ENCODE data around the gene ELOVL6. TPM values are rescaled to one million over a fixed set of nuclear protein-coding genes. Genes with fewer than 3 reads are reported as not detected.

The ELOVL6 gene
- total RNA-seq, 2 donors from 2014 or later, result 1.3 to 1.6 TPM

GRCh38 chr4:110061076-110061475 is 137.3 kb downstream of the ELOVL6 start:
- no peaks in the 10 kb centered on the region for H3K9me3 ChIP-seq
- 78% methylated on average over 2 of the region's 2 CpGs for WGBS
- H3K27ac ChIP-seq, result no peak overlapping the region
- H3K27me3 ChIP-seq (replicated peaks; ENCODE audit: insufficient read depth), result no peaks in the 10 kb centered on the region
- H3K36me3 ChIP-seq, result no peaks in the 10 kb centered on the region
- H3K4me1 ChIP-seq (replicated peaks), result no peaks in the 10 kb centered on the region
- TF ChIP-seq CTCF (IDR thresholded peaks at IDR 0.05), result no peak
- no peak for DNase-seq (ENCODE audit: low spot score)
- H3K4me3 ChIP-seq, result no peak overlapping the region
- intact Hi-C loops (cut with DNase I), result no loop called here

- intact Hi-C loops (cut with DNase I), result no loop called here
- Histone ChIP-seq H3K27ac (no peak overlapping the region), H3K9me3 (no peaks in the 10 kb centered on the region), H3K4me1 (replicated peaks) (no peaks in the 10 kb centered on the region), H3K36me3 (no peaks in the 10 kb centered on the region), H3K4me3 (no peak overlapping the region), H3K27me3 (replicated peaks; ENCODE audit: insufficient read depth) (no peaks in the 10 kb centered on the region)
- 85% methylated on average over 3 of the region's 3 CpGs for WGBS
- TF ChIP-seq CTCF (IDR thresholded peaks at IDR 0.05) (no peak), POLR2A (IDR thresholded peaks at IDR 0.05) (no peak), POLR2AphosphoS5 (IDR thresholded peaks at IDR 0.05) (no peak)
- DNase-seq (ENCODE audit: low spot score), result no peak
Observed at GRCh38 chr4:110059556-110060191, 138.7 kb downstream of the ELOVL6 start.

GRCh38 chr4:110058677-110059076 is 139.7 kb downstream of the ELOVL6 start:
- peak; percentile 15 for DNase-seq (ENCODE audit: low spot score)
- H3K4me3 ChIP-seq, result no peak overlapping the region
- H3K4me1 ChIP-seq (replicated peaks), result no peaks in the 10 kb centered on the region
- no peaks in the 10 kb centered on the region for H3K36me3 ChIP-seq
- H3K27ac ChIP-seq, result no peak overlapping the region
- no peaks in the 10 kb centered on the region for H3K27me3 ChIP-seq (replicated peaks; ENCODE audit: insufficient read depth)
- TF ChIP-seq POLR2AphosphoS5 (IDR thresholded peaks at IDR 0.05), result peak; percentile 53
- TF ChIP-seq POLR2A (IDR thresholded peaks at IDR 0.05), result no peak
- WGBS, result 97% methylated on average over 1 of the region's 1 CpG
- intact Hi-C loops (cut with DNase I), result no loop called here
- no peaks in the 10 kb centered on the region for H3K9me3 ChIP-seq

GRCh38 chr4:110055158-110055768 is 143.2 kb downstream of the ELOVL6 start:
- 80% methylated on average over 3 of the region's 3 CpGs for WGBS
- Histone ChIP-seq H3K36me3 (no peaks in the 10 kb centered on the region), H3K4me3 (no peak overlapping the region), H3K27ac (no peak overlapping the region), H3K27me3 (replicated peaks; ENCODE audit: insufficient read depth) (no peaks in the 10 kb centered on the region), H3K4me1 (replicated peaks) (no peaks in the 10 kb centered on the region), H3K9me3 (no peaks in the 10 kb centered on the region)
- DNase-seq (ENCODE audit: low spot score), result no peak
- intact Hi-C loops (cut with DNase I), result no loop called here
- TF ChIP-seq POLR2A (IDR thresholded peaks at IDR 0.05) (no peak), CTCF (IDR thresholded peaks at IDR 0.05) (no peak)

- Histone ChIP-seq H3K4me3 (no peak overlapping the region), H3K9me3 (no peaks in the 10 kb centered on the region), H3K27me3 (replicated peaks; ENCODE audit: insufficient read depth) (no peaks in the 10 kb centered on the region), H3K27ac (no peak overlapping the region), H3K36me3 (no peaks in the 10 kb centered on the region), H3K4me1 (replicated peaks) (no peaks in the 10 kb centered on the region)
- 50% methylated on average over 9 of the region's 9 CpGs for WGBS
- intact Hi-C loops (cut with DNase I), result loop anchor here (5.0 kb wide), 2 partner anchors 147 to 162 kb away; partner anchors contain the start of gene ELOVL6
- peak; percentile 20 for DNase-seq (ENCODE audit: low spot score)
- TF ChIP-seq POLR2A (IDR thresholded peaks at IDR 0.05) (no peak), POLR2AphosphoS5 (IDR thresholded peaks at IDR 0.05) (peak; percentile 10), CTCF (IDR thresholded peaks at IDR 0.05) (peak; percentile 28 to 75 (median 70))
Observed at GRCh38 chr4:110049951-110050925, 148.2 kb downstream of the ELOVL6 start.

All from prostate gland (tissue), 2 donors.